Measurements from ENCODE around the gene NAALADL2.

- no peak for TF ChIP-seq CTCF (IDR thresholded peaks at IDR 0.05; ENCODE audit: poor library complexity)
- no peak for TF ChIP-seq EZH2 (IDR thresholded peaks at IDR 0.05; ENCODE audit: borderline replicate concordance)
Measured at GRCh38 chr3:175493301-175493700, 634.2 kb downstream of the NAALADL2 start.

All from hepatocyte (in vitro differentiated cells).